Cardiac fibroblast (primary cell): Measurements from ENCODE around the gene CYTL1.

Experiments used
- DNase-seq, 2 donors: peaks; one replicate each; pipeline versions ENCODE4 v3.0.0 to v3.0.0-alpha.2; 2010; ENCODE audit warnings: low read depth in 2 of 2
- H3K4me3 ChIP-seq, 2 donors: replicated peaks in 1 of 2; 1 replicate in 1 of 2; 2 replicates in 1 of 2; pipeline ENCODE4 v1.5.1; 2011; ENCODE audit warnings: low read depth in 2 of 2, low read length in 2 of 2, mild to moderate bottlenecking in 2 of 2, moderate library complexity in 1 of 2
- CTCF ChIP-seq: IDR thresholded peaks from one replicate; pipeline ENCODE4 v1.5.1; 2011; ENCODE audit warnings: low read depth, mild to moderate bottlenecking, low read length, inconsistent platforms

CYTL1 gene

GRCh38 chr4:5034206-5034605 is 14.9 kb upstream of the CYTL1 start:
- DNase-seq = no peak
- no peak overlapping the region for H3K4me3 ChIP-seq
- TF ChIP-seq CTCF = no peak

- H3K4me3 ChIP-seq = no peak overlapping the region
- DNase-seq = peak in 1 of 2 donors; percentile 51
Measured at GRCh38 chr4:5033281-5033841, 14.1 kb upstream of the CYTL1 start.

GRCh38 chr4:5032813-5033212 is 13.6 kb upstream of the CYTL1 start:
- DNase-seq = no peak
- no peak overlapping the region for H3K4me3 ChIP-seq
- no peak for TF ChIP-seq CTCF

More at GRCh38 chr4:5033281-5033841, 14.1 kb upstream of the CYTL1 start:
- no peak for TF ChIP-seq CTCF

- H3K4me3 ChIP-seq = no peak overlapping the region
- DNase-seq = no peak
- TF ChIP-seq CTCF = no peak
Measured at GRCh38 chr4:5030927-5031326, 11.7 kb upstream of the CYTL1 start.

GRCh38 chr4:5030221-5030620 is 11.0 kb upstream of the CYTL1 start:
- DNase-seq = no peak
- no peak overlapping the region for H3K4me3 ChIP-seq
- no peak for TF ChIP-seq CTCF

- TF ChIP-seq CTCF = no peak
- no peak for DNase-seq
- no peak overlapping the region for H3K4me3 ChIP-seq
Measured at GRCh38 chr4:5029447-5029846, 10.2 kb upstream of the CYTL1 start.

- DNase-seq = no peak
- no peak for TF ChIP-seq CTCF
- no peak overlapping the region for H3K4me3 ChIP-seq
Measured at GRCh38 chr4:5028480-5028879, 9.2 kb upstream of the CYTL1 start.
